Heart right ventricle (tissue), 16 donors: ENCODE measurements around the gene KCNT1. TPM values are rescaled to one million over a fixed set of nuclear protein-coding genes. Genes with fewer than 3 reads are reported as not detected.

Experiments used
- ATAC-seq, 8 donors: fragments of 200-7000 bp; cut with Tn5 transposase; one replicate each; pipeline ENCODE4 v1.9.1; 2020; ENCODE audit warnings: mild to moderate bottlenecking in 8 of 8, moderate library complexity in 8 of 8, moderate number of reproducible peaks in 1 of 8
- DNase-seq, 2 donors: peaks; one replicate each; pipeline ENCODE4 v3.0.0-alpha.2; 2020
- H3K27ac ChIP-seq, 10 donors: fragments of 200-600 bp; sonication (generic) in 2 of 10; one replicate each; pipeline versions ENCODE4 v1.5.0 to v1.8.0; 2020 to 2022; ENCODE audit warnings: mild to moderate bottlenecking in 3 of 10
- H3K27me3 ChIP-seq, 7 donors: fragments of 200-600 bp; one replicate each; pipeline ENCODE4 v1.8.0; 2021 to 2022; ENCODE audit warnings: mild to moderate bottlenecking in 2 of 7
- H3K36me3 ChIP-seq, 9 donors: fragments of 200-600 bp; sonication (generic) in 1 of 9; one replicate each; pipeline versions ENCODE4 v1.5.0 to v1.8.0; 2020 to 2022; ENCODE audit warnings: mild to moderate bottlenecking in 2 of 9
- H3K4me1 ChIP-seq, 9 donors: fragments of 200-600 bp; sonication (generic) in 1 of 9; one replicate each; pipeline versions ENCODE4 v1.5.0 to v1.8.0; 2020 to 2022; ENCODE audit warnings: mild to moderate bottlenecking in 4 of 9
- H3K4me3 ChIP-seq, 10 donors: fragments of 200-600 bp; sonication (generic) in 2 of 10; one replicate each; pipeline versions ENCODE4 v1.5.0 to v1.8.0; 2020 to 2022; ENCODE audit warnings: mild to moderate bottlenecking in 7 of 10, moderate library complexity in 2 of 10
- H3K9me3 ChIP-seq, 11 donors: fragments of 200-600 bp in 10 of 11; sonication (generic) in 2 of 11; one replicate each; pipeline versions ENCODE4 v1.5.0 to v1.8.0; 2013 to 2022; ENCODE audit warnings: mild to moderate bottlenecking in 2 of 11, control low read depth in 1 of 11, moderate library complexity in 1 of 11
- CTCF ChIP-seq, 9 donors: fragments of 200-600 bp; sonication (generic) in 2 of 9; IDR thresholded peaks; one replicate each; pipeline versions ENCODE4 v1.5.0 to v1.8.0; 2021 to 2022; ENCODE audit warnings: antibody characterized with exemption in 9 of 9, mild to moderate bottlenecking in 5 of 9, moderate library complexity in 1 of 9
- WGBS, 2 donors: extraction: QIAGEN DNeasy Blood & Tissue Kit; methylation state at CpG; one replicate each; pipeline ENCODE4 v1.1.7; 2013; ENCODE audit warnings: inconsistent platforms in 1 of 2; 5-methylcytosine and 5-hydroxymethylcytosine counted together
- intact Hi-C, 10 donors: fragments of 100-400 bp; cut with DNase I; formaldehyde crosslinking; loops; one replicate each; pipeline versions ENCODE4 v1.11.1 to v1.14.2; 2022
- polyA plus RNA-seq, 2 donors: library from polyadenylated mRNA; stranded (reverse); fragments of 200-250 nt; gene quantifications; one replicate each; pipeline ENCODE4 v1.2.3, GENCODE V29; 2013
- total RNA-seq, 10 donors: library from RNA; stranded (reverse); fragmentation: NEBNext Ultra II Directional in 3 of 10; extraction: Animal tissue kit (Norgen Biotek cat#: 25700) in 3 of 10; gene quantifications; one replicate each; pipeline versions ENCODE4 v1.2.1 to v1.2.4, GENCODE V29; 2021 to 2023
- donor health status: Arrhythmogenic right ventricular cardiomyopathy.
- donor health status: ischemic (EF 13 %, LVEDD 7.1; RV severe dilation, severe dysfunction).
- donor health status: healthy with polysubstance abuse.
- donor health status: DM: no; HTN: yes; CAD: no.
- donor health status: DM: no; HTN: no; CAD: no.
- donor health status: ischemic (EF 25% LVEDD 6.9; RV normal size, moderate dysfunction).
- donor health status: ischemic (EF 25% LVEDD 5.7; RV mildly dilated, moderate dysfunction).
- donor health status: healthy.
- donor health status: DM: yes; HTN: yes; CAD: no.
- donor health status: Ischemic cardiomyopathy.
- donor health status: ischemic (EF 35%, LVEDD 5.7; RV mildly dilated, moderate dysfunction).
- donor health status: nonischemic (EF 11% LVEDD 7.7; RV severe dilation, severe dysfunction).
- donor health status: DM: yes; HTN: yes; CAD: no.
- donor health status: PGD.
- donor health status: ischemic (EF 29% LVEDD 5.4; RV normal size, mild dysfunction).
- donor health status: nonischemic (EF 23%, LVEDD 6.1; RV moderate dilation, normal function).

Gene KCNT1
- total and polyA plus RNA-seq, 12 donors: 0.14 to 14.1 (median 4.2) TPM

DNA sequence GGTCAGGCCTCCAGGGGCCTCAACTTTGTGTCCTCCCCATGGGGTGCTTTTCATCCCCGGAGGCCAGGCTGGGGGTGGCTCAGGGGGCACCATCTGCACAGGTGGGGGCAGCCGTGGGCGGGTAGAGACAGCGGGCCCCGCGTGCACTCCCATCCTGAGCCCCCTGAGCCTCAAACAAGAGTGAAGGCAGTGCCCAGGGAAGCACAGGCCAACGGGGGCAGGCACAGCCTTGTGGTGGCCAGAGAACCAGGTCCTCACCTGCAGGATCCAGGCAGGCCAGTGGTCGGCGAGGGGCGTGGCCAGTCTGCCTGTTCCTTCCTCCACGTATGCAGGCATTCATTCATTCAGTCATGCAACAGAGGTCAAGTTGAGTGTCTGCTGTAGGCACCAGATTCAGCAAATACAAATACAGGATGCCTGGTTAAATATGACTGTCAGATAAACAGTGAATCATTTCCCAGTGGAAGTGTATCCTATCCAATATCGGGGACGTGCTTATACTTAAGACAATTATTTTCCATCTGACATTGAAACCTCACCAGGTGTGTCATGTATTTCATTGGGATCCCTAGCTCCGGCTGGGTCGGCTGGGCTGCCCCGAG lies 22.3 kb downstream of the KCNT1 start:
- H3K27me3 ChIP-seq: peaks cover 0 to 52% (median 28%) of the 10 kb centered on the region in 7 donors
- intact Hi-C loops: no loop called here
- no peaks in the 10 kb centered on the region for H3K9me3 ChIP-seq
- H3K4me1 ChIP-seq: peaks cover 0 to 3% (median 0%) of the 10 kb centered on the region in 9 donors
- no peaks in the 10 kb centered on the region for H3K36me3 ChIP-seq
- ATAC-seq: peak in 1 of 8 donors; percentile 24
- TF ChIP-seq CTCF (IDR thresholded peaks at IDR 0.05): no peak
- H3K27ac ChIP-seq: no peak overlapping the region
- no peak overlapping the region for H3K4me3 ChIP-seq
- WGBS, 2 donors: 67 to 68% methylated on average over 16 of the region's 16 CpGs
- no peak for DNase-seq

DNA sequence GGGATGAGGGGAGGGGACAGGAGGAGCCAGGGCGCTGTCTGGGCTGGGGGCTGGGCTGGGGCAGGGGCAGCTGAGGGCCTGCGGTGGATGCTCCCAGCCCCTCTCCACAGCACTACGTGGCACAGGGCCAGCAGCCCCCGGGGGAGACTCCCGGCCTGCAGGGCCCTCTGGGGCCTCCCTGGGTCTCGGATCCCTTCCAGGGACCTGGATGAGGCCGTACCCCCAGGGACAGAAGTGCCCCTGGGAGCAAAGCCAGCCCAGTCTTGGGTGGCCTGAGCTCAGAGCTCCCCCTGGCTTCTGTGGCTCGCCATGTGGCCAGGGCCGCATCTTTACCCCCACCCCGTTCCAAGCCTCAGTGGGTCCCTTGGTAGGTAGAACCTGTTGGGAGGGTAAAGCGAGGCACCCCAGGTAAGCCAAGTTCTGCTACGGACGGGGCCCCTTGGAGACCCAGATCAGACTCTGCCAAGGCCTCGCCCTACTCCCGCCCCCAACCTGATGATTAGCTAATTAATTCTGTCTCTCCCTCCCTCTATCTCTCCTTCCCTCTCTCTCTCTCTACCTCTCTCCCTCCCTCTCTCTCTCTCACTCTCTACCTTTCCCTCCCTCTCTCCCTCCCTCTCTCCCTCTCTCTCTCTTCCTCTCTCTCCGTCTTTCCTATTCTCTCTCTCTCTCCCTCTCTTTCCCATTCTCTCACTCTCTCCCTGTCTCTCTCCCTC lies 24.3 kb downstream of the KCNT1 start:
- intact Hi-C loops: no loop called here
- WGBS, 2 donors: 59 to 69% methylated on average over 15 to 16 of the region's 16 CpGs
- no peak overlapping the region for H3K27ac ChIP-seq

GRCh38 chr9:135727257-135727875 lies 25.4 kb downstream of the KCNT1 start:
- Histone ChIP-seq H3K4me1 (peaks cover 0 to 3% (median 0%) of the 10 kb centered on the region in 9 donors), H3K36me3 (no peaks in the 10 kb centered on the region), H3K27ac (no peak overlapping the region), H3K9me3 (peaks cover 0 to 20% (median 6%) of the 10 kb centered on the region in 11 donors), H3K4me3 (no peak overlapping the region), H3K27me3 (peaks cover 0 to 35% (median 15%) of the 10 kb centered on the region in 7 donors)
- WGBS, 2 donors: 56% methylated on average over 11 of the region's 11 CpGs
- intact Hi-C loops: no loop called here
- DNase-seq (no peak), ATAC-seq (no peak)
- TF ChIP-seq CTCF (IDR thresholded peaks at IDR 0.05): no peak

More for the DNA sequence above, 24.3 kb downstream of the KCNT1 start:
- Histone ChIP-seq H3K4me3 (no peak overlapping the region), H3K9me3 (peaks cover 0 to 10% (median 2%) of the 10 kb centered on the region in 11 donors), H3K4me1 (peaks cover 0 to 3% (median 0%) of the 10 kb centered on the region in 9 donors), H3K36me3 (no peaks in the 10 kb centered on the region), H3K27me3 (peaks cover 0 to 35% (median 19%) of the 10 kb centered on the region in 7 donors)
- ATAC-seq (no peak), DNase-seq (no peak)
- TF ChIP-seq CTCF (IDR thresholded peaks at IDR 0.05): no peak

DNA sequence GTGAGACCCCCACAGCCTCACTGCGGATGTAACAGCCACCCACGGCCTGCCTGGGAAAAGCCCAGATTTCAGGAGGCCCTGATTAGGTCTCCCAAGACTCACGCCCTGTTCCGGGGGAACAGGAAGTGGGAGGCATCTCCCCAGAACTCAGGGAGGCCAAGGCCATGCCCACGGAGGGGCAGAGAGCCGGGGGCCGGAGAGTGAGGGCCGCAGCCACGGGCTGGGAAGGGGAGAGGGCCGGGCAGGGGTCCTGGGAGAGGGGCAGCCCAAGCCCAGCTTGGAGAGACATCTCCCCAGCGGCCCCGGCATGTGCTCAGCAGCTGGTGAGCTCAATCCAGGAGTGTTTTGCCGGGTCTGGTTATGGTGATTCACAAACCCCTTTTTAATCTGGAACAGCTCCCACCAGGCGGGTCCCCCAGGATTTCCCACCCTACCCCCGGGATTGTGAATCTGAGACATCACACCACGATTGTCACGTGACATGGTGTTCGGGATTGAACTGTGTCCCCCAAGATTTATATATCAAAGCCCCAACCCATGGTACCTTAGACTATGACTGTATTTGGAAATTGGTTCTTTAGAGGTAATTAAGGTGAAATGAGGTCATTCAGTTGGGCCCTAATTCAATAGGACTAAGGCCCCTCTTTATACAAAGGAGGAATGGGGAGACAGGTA lies 26.6 kb downstream of the KCNT1 start:
- WGBS, 2 donors: 64 to 65% methylated on average over 18 of the region's 18 CpGs
- no peak overlapping the region for H3K27ac ChIP-seq
- TF ChIP-seq CTCF (IDR thresholded peaks at IDR 0.05): no peak
- peaks cover 0 to 21% (median 6%) of the 10 kb centered on the region in 11 donors for H3K9me3 ChIP-seq
- H3K36me3 ChIP-seq: no peaks in the 10 kb centered on the region
- intact Hi-C loops: no loop called here
- DNase-seq: no peak
- peaks cover 0 to 31% (median 15%) of the 10 kb centered on the region in 7 donors for H3K27me3 ChIP-seq
- peaks cover 0 to 3% (median 0%) of the 10 kb centered on the region in 9 donors for H3K4me1 ChIP-seq
- H3K4me3 ChIP-seq: no peak overlapping the region
- ATAC-seq: no peak
